ENCODE data around the gene MEP1B.

Gene MEP1B

DNA sequence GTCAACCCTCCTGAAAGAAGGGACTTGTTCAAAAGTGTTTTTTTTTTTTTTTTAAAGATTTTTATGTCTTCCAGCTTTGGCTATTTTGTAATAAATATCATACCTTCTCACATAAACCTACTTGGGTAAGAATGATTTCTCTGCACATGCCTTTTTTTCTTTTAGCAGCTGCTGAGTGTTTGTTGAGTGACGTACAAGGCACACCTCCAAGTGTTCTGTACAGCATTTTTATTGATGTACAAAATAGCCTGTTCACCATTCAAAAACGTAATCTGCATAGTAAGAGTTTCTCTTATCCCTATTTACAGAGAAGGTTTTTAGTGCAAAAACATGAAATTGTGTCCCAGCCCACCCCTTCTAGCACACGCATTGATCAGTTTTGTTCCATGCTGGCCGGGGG lies 77.6 kb downstream of the MEP1B start:
- no peak for DNase-seq (ENCODE audit: low spot score)
